HG03103 (cell line): ENCODE results near the gene ENPEP.

Experiments used
- ATAC-seq: cut with Tn5 transposase; IDR thresholded peaks from one replicate; pipeline ENCODE4 v1.9.1; 2021; ENCODE audit warnings: low read depth; ENCODE audit not compliant: unreplicated experiment

Gene ENPEP

GRCh38 chr4:110596431-110596830 is 120.5 kb downstream of the ENPEP start:
- ATAC-seq = no peak

- no peak for ATAC-seq
Observed at GRCh38 chr4:110597582-110597981, 121.6 kb downstream of the ENPEP start.

- ATAC-seq = no peak
Observed at GRCh38 chr4:110602061-110602460, 126.1 kb downstream of the ENPEP start.

- ATAC-seq = no peak
Observed at GRCh38 chr4:110605077-110605476, 129.1 kb downstream of the ENPEP start.

DNA sequence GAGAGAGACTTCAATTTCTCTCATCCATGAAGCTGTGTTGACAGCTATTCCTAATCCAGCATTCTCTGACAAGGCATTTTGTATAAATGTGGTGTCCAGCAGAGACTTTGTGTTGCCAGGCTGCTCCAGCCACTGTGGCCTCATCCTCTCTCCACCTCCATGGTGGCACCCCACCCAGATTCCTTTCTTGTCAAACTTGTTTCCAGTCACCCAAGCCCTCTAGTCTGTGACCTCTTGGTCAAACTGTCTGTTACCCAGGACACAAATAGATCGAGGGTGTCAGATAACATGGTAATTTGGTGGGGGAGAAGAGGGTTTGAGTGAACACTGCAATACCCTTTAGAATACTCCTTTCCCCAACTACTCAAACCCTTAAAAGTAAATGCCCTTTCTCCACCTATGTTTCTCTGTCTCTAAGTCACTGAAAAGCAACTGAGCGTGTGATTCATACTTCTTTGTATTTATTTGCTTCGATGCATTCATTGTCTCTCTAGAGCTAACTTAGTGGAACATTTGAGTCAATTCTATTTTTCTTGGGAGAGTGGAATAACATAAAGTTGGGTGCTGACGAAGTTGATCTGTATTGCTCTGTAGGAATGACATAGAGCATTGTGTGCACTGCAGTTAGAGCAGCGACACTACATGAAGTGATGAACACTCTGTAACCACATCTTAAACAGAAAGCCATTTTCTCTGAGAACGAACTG is 133.2 kb downstream of the ENPEP start:
- ATAC-seq = no peak

DNA sequence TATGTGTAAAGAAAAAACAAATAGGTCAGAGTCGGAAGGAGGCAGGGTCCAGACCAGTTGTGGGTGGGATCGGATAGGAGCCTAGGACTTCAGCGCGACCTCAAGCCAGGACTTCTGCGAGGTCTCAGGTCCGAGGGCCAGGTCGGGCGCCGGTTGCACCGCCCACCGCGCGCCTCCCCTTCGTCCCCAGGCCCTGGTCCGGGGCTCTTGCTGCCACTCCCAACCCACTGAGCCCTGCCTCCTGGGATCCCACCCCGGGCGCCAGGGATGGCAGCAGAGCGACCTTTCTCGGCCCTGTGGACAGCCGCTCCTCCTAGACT is 134.6 kb downstream of the ENPEP start:
- no peak for ATAC-seq

GRCh38 chr4:110610940-110611831 is 135.2 kb downstream of the ENPEP start:
- no peak for ATAC-seq

- no peak for ATAC-seq
Observed at GRCh38 chr4:110611968-110612447, 136.1 kb downstream of the ENPEP start.

DNA sequence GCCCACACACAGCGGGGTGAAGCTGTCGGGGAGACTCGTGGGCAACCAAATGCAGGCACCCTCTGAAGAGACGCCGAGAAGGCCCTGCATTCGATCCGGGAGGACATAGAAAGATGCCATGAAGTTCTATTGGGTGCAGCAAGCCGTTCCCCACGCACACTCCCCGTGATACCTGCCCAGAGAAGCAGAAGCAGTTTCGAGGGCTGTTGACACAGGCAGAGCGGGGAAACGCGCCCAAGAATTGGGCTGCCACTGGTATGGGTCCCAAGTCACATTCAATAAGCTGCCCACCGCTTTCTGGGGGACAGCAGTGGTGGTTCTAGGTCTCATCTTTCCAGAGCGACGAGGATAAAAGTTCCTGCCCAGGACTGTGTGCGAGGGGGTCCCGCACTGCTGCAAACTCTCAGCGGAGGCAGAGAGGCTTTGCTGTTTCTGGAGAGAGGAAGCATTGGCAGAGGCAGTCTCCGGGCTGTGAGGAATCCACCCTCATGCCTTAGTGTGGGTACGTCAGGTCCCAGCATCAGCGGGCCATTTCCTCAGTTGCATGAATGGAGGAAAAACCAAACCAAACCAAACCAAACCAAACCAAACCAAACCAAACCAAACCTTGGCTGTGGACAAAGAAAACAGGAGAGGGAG is 136.8 kb downstream of the ENPEP start:
- no peak for ATAC-seq

GRCh38 chr4:110613745-110614144 is 137.8 kb downstream of the ENPEP start:
- no peak for ATAC-seq

- ATAC-seq = no peak
Observed at GRCh38 chr4:110614173-110614963, 138.4 kb downstream of the ENPEP start.
